ENCODE results near the gene C1QTNF8. TPM values are rescaled to one million over a fixed set of nuclear protein-coding genes. Genes with fewer than 3 reads are reported as not detected.

The C1QTNF8 gene
- polyA plus RNA-seq, 1 donor (not counting 4 experiments of a cell fraction or from before 2014, with no cell fraction given) = not detected

DNA sequence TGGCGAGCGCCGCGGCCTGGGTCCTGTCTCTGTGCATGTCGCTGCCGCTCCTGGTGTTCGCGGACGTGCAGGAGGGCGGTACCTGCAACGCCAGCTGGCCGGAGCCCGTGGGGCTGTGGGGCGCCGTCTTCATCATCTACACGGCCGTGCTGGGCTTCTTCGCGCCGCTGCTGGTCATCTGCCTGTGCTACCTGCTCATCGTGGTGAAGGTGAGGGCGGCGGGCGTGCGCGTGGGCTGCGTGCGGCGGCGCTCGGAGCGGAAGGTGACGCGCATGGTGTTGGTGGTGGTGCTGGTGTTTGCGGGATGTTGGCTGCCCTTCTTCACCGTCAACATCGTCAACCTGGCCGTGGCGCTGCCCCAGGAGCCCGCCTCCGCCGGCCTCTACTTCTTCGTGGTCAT is 16.7 kb downstream of the C1QTNF8 start:
- H3K9me3 ChIP-seq (ENCODE audit: control insufficient read depth, low read depth, low read length) = no peaks in the 10 kb centered on the region
- DNase-seq (ENCODE audit: low read depth, low spot score) (no peak), FAIRE-seq (no peak)
- TF ChIP-seq, protein P1, sequence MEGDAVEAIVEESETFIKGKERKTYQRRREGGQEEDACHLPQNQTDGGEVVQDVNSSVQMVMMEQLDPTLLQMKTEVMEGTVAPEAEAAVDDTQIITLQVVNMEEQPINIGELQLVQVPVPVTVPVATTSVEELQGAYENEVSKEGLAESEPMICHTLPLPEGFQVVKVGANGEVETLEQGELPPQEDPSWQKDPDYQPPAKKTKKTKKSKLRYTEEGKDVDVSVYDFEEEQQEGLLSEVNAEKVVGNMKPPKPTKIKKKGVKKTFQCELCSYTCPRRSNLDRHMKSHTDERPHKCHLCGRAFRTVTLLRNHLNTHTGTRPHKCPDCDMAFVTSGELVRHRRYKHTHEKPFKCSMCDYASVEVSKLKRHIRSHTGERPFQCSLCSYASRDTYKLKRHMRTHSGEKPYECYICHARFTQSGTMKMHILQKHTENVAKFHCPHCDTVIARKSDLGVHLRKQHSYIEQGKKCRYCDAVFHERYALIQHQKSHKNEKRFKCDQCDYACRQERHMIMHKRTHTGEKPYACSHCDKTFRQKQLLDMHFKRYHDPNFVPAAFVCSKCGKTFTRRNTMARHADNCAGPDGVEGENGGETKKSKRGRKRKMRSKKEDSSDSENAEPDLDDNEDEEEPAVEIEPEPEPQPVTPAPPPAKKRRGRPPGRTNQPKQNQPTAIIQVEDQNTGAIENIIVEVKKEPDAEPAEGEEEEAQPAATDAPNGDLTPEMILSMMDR (optimal IDR thresholded peaks at IDR 0.05 in 1 of 3, IDR thresholded peaks at IDR 0.05 in 1 of 3, conservative IDR thresholded peaks at IDR 0.05 in 1 of 3; ENCODE audit: extremely low read depth in 1 of 3, insufficient read depth in 2 of 3, low read length in 3 of 3) = no peak
- H3K4me3 ChIP-seq (ENCODE audit: control insufficient read depth in 2 of 3, extremely low read depth in 1 of 3, insufficient read depth in 2 of 3, low read depth in 1 of 3, low read length in 3 of 3) = no peak overlapping the region
- H4K20me1 ChIP-seq (ENCODE audit: control insufficient read depth, extremely low read depth, insufficient read depth, low read length) = no peaks in the 10 kb centered on the region
- H3K4me2 ChIP-seq (ENCODE audit: control insufficient read depth, extremely low read depth, insufficient read depth, low read depth, low read length) = no peak overlapping the region
- dilution Hi-C loops (cut with MboI; ENCODE audit: extremely low pct_ligation_motif_present, low sequenced_read_pairs) = no loop called here
- H3K4me1 ChIP-seq (ENCODE audit: control insufficient read depth, extremely low read depth, insufficient read depth, low read length) = no peaks in the 10 kb centered on the region
- no peaks in the 10 kb centered on the region for H3K79me2 ChIP-seq (ENCODE audit: control insufficient read depth, insufficient read depth, low read length)
- peaks cover 21% of the 10 kb centered on the region for H3K27me3 ChIP-seq (ENCODE audit: control insufficient read depth, extremely low read depth, insufficient read depth, low read length)
- H3K9ac ChIP-seq (ENCODE audit: control insufficient read depth, extremely low read depth, insufficient read depth, low read length) = no peak overlapping the region
- no peak overlapping the region for H3K27ac ChIP-seq (ENCODE audit: control insufficient read depth, insufficient read depth, low read length)
- no peaks in the 10 kb centered on the region for H3K9me1 ChIP-seq (ENCODE audit: control insufficient read depth, extremely low read depth, insufficient read depth, low read length)
- H2AFZ ChIP-seq (ENCODE audit: control insufficient read depth, low read length) = no peak overlapping the region
- no peaks in the 10 kb centered on the region for H3K36me3 ChIP-seq (ENCODE audit: control insufficient read depth in 2 of 2, extremely low read depth in 1 of 2, insufficient read depth in 2 of 2, low read length in 2 of 2)

DNA sequence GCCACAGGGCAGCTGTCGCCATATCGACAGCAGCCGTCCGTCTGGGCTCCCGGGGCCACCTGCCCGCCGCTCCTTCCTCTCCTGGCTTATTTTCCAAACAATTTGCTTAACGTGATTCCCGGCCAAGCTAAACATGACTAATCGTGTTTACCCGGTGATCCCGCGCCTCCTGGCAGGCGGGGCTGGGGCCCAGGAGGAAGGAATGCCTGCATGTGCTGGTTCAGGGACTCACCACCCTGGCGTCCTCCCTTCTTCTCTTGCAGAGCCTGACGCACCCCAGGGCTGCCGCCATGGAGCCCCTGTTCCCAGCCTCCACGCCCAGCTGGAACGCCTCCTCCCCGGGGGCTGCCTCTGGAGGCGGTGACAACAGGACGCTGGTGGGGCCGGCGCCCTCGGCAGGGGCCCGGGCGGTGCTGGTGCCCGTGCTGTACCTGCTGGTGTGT is 17.4 kb downstream of the C1QTNF8 start:
- H3K4me2 ChIP-seq (ENCODE audit: control insufficient read depth, extremely low read depth, insufficient read depth, low read depth, low read length) = no peak overlapping the region
- H3K79me2 ChIP-seq (ENCODE audit: control insufficient read depth, insufficient read depth, low read length) = no peaks in the 10 kb centered on the region
- H3K9me3 ChIP-seq (ENCODE audit: control insufficient read depth, low read depth, low read length) = no peaks in the 10 kb centered on the region
- no peaks in the 10 kb centered on the region for H3K36me3 ChIP-seq (ENCODE audit: control insufficient read depth in 2 of 2, extremely low read depth in 1 of 2, insufficient read depth in 2 of 2, low read length in 2 of 2)
- no peak for DNase-seq (ENCODE audit: low read depth, low spot score)
- H3K9ac ChIP-seq (ENCODE audit: control insufficient read depth, extremely low read depth, insufficient read depth, low read length) = no peak overlapping the region
- H3K4me3 ChIP-seq (ENCODE audit: control insufficient read depth in 2 of 3, extremely low read depth in 1 of 3, insufficient read depth in 2 of 3, low read depth in 1 of 3, low read length in 3 of 3) = no peak overlapping the region
- H3K9me1 ChIP-seq (ENCODE audit: control insufficient read depth, extremely low read depth, insufficient read depth, low read length) = no peaks in the 10 kb centered on the region
- H3K27me3 ChIP-seq (ENCODE audit: control insufficient read depth, extremely low read depth, insufficient read depth, low read length) = peaks cover 25% of the 10 kb centered on the region
- dilution Hi-C loops (cut with MboI; ENCODE audit: extremely low pct_ligation_motif_present, low sequenced_read_pairs) = no loop called here
- TF ChIP-seq, protein P1 (optimal IDR thresholded peaks at IDR 0.05 in 1 of 3, IDR thresholded peaks at IDR 0.05 in 1 of 3, conservative IDR thresholded peaks at IDR 0.05 in 1 of 3; ENCODE audit: extremely low read depth in 1 of 3, insufficient read depth in 2 of 3, low read length in 3 of 3) = no peak
- no peak for TF ChIP-seq EZH2 (IDR thresholded peaks at IDR 0.05; ENCODE audit: low read length)
- H4K20me1 ChIP-seq (ENCODE audit: control insufficient read depth, extremely low read depth, insufficient read depth, low read length) = no peaks in the 10 kb centered on the region
- no peak overlapping the region for H3K27ac ChIP-seq (ENCODE audit: control insufficient read depth, insufficient read depth, low read length)
- H3K4me1 ChIP-seq (ENCODE audit: control insufficient read depth, extremely low read depth, insufficient read depth, low read length) = no peaks in the 10 kb centered on the region
- no peak overlapping the region for H2AFZ ChIP-seq (ENCODE audit: control insufficient read depth, low read length)
- no peak for FAIRE-seq
